ENCODE measurements around the gene CD300E.
"Not testable (repeated sequence)": the region's sequence is repeated elsewhere in the genome, so short reads cannot be mapped to it uniquely, and the experiment has no call there.

The CD300E gene

GRCh38 chr17:74633326-74633725 is 9.8 kb upstream of the CD300E start:
- H3K4me3 ChIP-seq (ENCODE audit: low read depth, low read length), result no peak overlapping the region
- H3K27ac ChIP-seq, result no peak overlapping the region
- TF ChIP-seq, protein P1, sequence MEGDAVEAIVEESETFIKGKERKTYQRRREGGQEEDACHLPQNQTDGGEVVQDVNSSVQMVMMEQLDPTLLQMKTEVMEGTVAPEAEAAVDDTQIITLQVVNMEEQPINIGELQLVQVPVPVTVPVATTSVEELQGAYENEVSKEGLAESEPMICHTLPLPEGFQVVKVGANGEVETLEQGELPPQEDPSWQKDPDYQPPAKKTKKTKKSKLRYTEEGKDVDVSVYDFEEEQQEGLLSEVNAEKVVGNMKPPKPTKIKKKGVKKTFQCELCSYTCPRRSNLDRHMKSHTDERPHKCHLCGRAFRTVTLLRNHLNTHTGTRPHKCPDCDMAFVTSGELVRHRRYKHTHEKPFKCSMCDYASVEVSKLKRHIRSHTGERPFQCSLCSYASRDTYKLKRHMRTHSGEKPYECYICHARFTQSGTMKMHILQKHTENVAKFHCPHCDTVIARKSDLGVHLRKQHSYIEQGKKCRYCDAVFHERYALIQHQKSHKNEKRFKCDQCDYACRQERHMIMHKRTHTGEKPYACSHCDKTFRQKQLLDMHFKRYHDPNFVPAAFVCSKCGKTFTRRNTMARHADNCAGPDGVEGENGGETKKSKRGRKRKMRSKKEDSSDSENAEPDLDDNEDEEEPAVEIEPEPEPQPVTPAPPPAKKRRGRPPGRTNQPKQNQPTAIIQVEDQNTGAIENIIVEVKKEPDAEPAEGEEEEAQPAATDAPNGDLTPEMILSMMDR (IDR thresholded peaks at IDR 0.05; ENCODE audit: low read depth, low read length), result no peak
- DNase-seq, result no peak
- H3K9me3 ChIP-seq (ENCODE audit: severe bottlenecking), result peaks cover 8% of the 10 kb centered on the region
- H3K27me3 ChIP-seq (ENCODE audit: insufficient read depth, low read depth, severe bottlenecking), result no peaks in the 10 kb centered on the region
- no peaks in the 10 kb centered on the region for H3K36me3 ChIP-seq

DNA sequence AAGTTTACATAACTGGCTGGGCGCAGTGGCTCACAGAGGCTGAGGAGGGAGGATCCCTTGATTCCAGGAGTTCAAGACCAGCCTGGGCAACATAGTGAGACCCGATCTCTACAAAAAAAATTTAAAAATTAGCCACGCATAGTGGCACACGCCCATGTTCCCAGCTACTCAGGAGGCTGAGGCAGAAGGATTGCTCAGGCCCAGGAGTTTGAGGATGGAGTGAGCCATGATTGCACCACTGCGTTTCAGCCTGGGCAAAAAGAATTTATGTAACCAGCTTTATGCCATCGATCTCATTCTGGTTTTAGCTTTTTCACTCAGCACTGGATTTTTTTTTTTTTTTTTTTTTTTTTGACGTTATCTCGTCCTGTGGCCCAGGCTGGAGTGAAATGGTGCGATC is 9.1 kb upstream of the CD300E start:
- Histone ChIP-seq H3K27me3 (ENCODE audit: insufficient read depth, low read depth, severe bottlenecking) (no peaks in the 10 kb centered on the region), H3K36me3 (no peaks in the 10 kb centered on the region), H3K27ac (no peak overlapping the region), H3K9me3 (ENCODE audit: severe bottlenecking) (peaks cover 8% of the 10 kb centered on the region), H3K4me3 (ENCODE audit: low read depth, low read length) (no peak overlapping the region)
- TF ChIP-seq, protein P1 (IDR thresholded peaks at IDR 0.05; ENCODE audit: low read depth, low read length), result no peak
- DNase-seq, result no peak

DNA sequence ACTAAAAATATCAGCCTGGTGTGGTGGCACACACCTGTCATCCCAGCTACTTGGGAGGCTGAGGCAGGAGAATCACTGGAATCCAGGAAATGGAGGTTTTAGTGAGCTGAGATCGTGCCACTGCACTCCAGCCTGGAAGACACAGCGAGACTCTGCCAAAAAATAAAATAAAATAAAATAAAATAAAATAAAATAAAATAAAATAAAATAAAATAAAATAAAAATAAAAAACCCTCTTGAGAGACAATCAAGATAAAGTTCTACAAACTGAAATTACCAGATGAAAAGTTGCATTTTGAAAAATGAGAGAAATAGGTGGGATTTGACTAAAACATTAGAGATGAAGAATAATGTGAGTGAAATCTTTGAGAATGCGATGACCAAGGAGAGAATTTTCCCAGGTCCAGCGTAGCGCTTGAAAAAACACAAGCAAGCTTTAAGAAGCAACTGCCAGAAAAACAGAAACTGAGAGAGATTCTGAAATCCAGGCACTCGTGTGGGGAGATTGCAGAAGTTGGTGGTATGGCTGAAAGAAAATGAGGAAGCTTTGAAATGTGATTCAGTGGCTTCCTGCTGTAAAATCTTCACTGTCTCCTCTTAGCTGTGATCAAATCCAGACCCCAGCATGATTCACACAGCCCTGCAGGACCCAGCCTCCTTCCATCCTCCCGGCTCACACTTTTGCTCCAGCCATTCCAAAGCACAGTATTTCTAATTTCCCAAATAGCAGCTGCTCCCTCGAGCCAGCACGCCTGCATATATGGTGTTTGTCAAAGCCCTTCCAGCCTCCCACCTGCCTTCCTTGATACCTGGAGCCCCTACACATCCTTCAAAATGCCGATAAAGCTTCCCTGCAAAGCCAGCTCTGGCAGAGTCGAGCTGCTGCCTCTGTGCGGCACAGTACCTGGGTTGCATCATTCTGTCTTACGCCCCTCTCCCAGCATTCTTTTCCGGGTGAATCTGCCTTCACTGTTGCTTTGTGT is 8.2 kb upstream of the CD300E start:
- Histone ChIP-seq H3K27ac (no peak overlapping the region), H3K27me3 (ENCODE audit: insufficient read depth, low read depth, severe bottlenecking) (peaks cover 7% of the 10 kb centered on the region), H3K36me3 (no peaks in the 10 kb centered on the region), H3K9me3 (ENCODE audit: severe bottlenecking) (peaks cover 12% of the 10 kb centered on the region), H3K4me3 (ENCODE audit: low read depth, low read length) (no peak overlapping the region)
- TF ChIP-seq, protein P1 (IDR thresholded peaks at IDR 0.05; ENCODE audit: low read depth, low read length), result no peak
- DNase-seq, result no peak

DNA sequence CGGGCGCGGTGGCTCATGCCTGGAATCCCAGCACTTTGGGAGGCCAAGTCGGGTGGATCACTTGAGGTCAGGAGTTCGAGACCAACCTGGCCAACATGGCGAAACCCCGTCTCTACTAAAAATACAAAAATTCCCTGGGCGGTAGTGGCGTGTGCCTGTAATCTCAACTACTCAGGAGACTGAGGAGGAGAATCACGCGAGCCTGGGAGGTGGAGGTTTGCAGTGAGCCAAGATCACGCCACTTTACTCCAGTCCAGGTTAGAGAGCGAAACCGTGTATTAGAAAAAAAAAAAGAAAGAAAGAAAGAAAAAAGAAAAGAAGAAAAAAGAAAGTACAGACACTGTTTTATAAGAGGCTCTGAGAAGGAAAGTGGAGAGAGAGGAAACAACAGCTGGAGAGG is 6.7 kb upstream of the CD300E start:
- H3K36me3 ChIP-seq; H3K27me3 ChIP-seq (ENCODE audit: insufficient read depth, low read depth, severe bottlenecking): not testable (repeated sequence)

GRCh38 chr17:74625661-74626060 is 2.1 kb upstream of the CD300E start:
- no peak for DNase-seq
- peaks cover 31% of the 10 kb centered on the region for H3K27me3 ChIP-seq (ENCODE audit: insufficient read depth, low read depth, severe bottlenecking)
- H3K9me3 ChIP-seq (ENCODE audit: severe bottlenecking), result peaks cover 15% of the 10 kb centered on the region
- H3K27ac ChIP-seq, result no peak overlapping the region
- TF ChIP-seq, protein P1 (IDR thresholded peaks at IDR 0.05; ENCODE audit: low read depth, low read length), result no peak
- no peaks in the 10 kb centered on the region for H3K36me3 ChIP-seq
- no peak overlapping the region for H3K4me3 ChIP-seq (ENCODE audit: low read depth, low read length)

More for the DNA sequence above, 6.7 kb upstream of the CD300E start:
- H3K27ac ChIP-seq; DNase-seq; H3K4me3 ChIP-seq (ENCODE audit: low read depth, low read length): not testable (repeated sequence)
- H3K9me3 ChIP-seq (ENCODE audit: severe bottlenecking), result peaks cover 15% of the 10 kb centered on the region

DNA sequence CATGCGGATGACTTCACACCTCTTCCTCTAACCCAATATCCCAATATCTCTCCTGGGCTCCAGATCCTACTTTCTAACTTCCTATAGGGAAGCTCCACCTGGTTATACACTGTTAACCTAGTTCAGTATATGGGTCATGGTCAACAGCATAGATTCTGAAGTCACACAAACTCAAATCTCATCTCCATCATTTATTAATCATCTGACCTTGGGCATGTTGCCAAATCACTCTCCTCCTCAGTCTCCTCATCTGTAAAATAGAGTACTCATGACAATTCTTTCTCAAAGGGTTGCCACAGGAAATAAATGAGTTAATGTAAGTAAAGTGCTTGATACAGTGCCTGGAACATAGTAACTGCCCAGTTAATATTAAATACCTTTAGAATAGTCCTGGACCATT is 593 bp upstream of the CD300E start:
- no peaks in the 10 kb centered on the region for H3K36me3 ChIP-seq
- no peak overlapping the region for H3K4me3 ChIP-seq (ENCODE audit: low read depth, low read length)
- no peak overlapping the region for H3K27ac ChIP-seq
- peaks cover 37% of the 10 kb centered on the region for H3K27me3 ChIP-seq (ENCODE audit: insufficient read depth, low read depth, severe bottlenecking)
- no peak for DNase-seq
- H3K9me3 ChIP-seq (ENCODE audit: severe bottlenecking), result peaks cover 11% of the 10 kb centered on the region
- TF ChIP-seq, protein P1 (IDR thresholded peaks at IDR 0.05; ENCODE audit: low read depth, low read length), result no peak
